Measurements from ENCODE around the gene FAM181A. TPM values are rescaled to one million over a fixed set of nuclear protein-coding genes. Genes with fewer than 3 reads are reported as not detected.

The FAM181A gene
- total RNA-seq, 1 donor from 2014 or later, result not detected

DNA sequence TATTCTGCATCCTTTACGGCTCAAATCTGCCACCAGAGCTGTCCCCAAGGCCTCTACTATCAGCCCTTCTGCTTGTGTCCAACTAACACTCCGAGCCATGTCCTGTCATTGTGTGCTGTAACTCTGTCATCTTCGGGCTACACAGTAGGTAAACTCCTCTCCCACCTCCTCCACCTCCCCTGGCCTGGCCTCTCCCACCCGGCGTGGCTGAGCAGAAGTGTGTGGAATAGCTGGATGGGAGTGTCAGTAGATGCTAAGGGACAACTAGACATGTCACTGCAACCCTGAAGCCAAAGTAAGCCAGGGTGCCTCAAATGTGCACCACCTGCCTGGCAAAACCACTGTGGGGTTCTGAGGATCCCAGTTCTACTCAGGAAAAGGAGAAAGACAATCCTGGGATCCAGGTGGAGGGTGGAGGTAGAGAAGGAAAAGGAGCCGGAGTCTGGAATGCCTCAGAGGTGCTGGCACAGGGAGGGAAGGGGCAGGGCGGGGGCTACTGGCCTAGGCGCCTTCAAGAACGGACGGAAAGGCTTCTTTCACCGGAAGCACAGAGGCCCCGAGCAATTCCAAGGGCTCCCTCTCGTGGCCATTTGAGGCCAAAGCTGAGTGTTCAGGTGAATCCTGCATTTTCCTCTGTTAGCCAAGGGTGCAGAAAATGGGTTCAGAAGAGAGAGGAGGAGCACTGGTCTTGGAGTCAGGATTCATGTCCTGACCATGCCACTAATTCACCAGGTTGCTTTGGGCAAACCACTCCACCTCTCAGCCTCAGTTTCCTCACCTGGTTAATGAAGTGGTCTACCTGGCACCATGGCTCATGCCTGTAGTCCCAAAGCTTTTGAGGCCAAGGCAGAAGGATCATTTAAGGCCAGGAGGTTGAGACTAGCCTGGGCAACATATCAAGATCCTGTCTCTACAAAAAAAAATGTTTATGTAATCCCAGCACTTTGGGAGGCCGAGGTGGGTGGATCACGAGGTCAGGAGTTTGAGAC is 20.5 kb upstream of the FAM181A start:
- H3K4me1 ChIP-seq, result no peaks in the 10 kb centered on the region
- H3K4me2 ChIP-seq, result no peak overlapping the region

GRCh38 chr14:93909429-93910128 is 17.6 kb upstream of the FAM181A start:
- no peaks in the 10 kb centered on the region for H3K79me2 ChIP-seq (ENCODE audit: low read depth)
- H3K9ac ChIP-seq, result no peak overlapping the region
- no peaks in the 10 kb centered on the region for H4K20me1 ChIP-seq (ENCODE audit: low read depth)
- no peak overlapping the region for H3K4me3 ChIP-seq
- peaks cover 11% of the 10 kb centered on the region for H3K27me3 Mint-ChIP-seq (ENCODE audit: insufficient read depth, low read depth)
- no peaks in the 10 kb centered on the region for H3K36me3 Mint-ChIP-seq
- no peak overlapping the region for H3K27ac ChIP-seq
- TF ChIP-seq EZH2 (IDR thresholded peaks at IDR 0.05), result no peak
- TF ChIP-seq, protein P1, sequence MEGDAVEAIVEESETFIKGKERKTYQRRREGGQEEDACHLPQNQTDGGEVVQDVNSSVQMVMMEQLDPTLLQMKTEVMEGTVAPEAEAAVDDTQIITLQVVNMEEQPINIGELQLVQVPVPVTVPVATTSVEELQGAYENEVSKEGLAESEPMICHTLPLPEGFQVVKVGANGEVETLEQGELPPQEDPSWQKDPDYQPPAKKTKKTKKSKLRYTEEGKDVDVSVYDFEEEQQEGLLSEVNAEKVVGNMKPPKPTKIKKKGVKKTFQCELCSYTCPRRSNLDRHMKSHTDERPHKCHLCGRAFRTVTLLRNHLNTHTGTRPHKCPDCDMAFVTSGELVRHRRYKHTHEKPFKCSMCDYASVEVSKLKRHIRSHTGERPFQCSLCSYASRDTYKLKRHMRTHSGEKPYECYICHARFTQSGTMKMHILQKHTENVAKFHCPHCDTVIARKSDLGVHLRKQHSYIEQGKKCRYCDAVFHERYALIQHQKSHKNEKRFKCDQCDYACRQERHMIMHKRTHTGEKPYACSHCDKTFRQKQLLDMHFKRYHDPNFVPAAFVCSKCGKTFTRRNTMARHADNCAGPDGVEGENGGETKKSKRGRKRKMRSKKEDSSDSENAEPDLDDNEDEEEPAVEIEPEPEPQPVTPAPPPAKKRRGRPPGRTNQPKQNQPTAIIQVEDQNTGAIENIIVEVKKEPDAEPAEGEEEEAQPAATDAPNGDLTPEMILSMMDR (IDR thresholded peaks at IDR 0.05), result no peak
- TF ChIP-seq EZH2phosphoT487 (IDR thresholded peaks at IDR 0.05), result no peak
- no peak overlapping the region for H2AFZ ChIP-seq (replicated peaks)
- no peaks in the 10 kb centered on the region for H3K36me3 ChIP-seq
- DNase-seq (ENCODE audit: low spot score), result no peak
- H3F3A ChIP-seq (ENCODE audit: low read depth), result no peaks in the 10 kb centered on the region
- H3K4me2 ChIP-seq, result no peak overlapping the region
- H3K4me3 Mint-ChIP-seq, result no peak overlapping the region
- H3K4me1 ChIP-seq, result no peaks in the 10 kb centered on the region
- H3K27ac Mint-ChIP-seq, result peak overlapping the region; percentile 51
- H3K9me3 Mint-ChIP-seq, result peaks cover 5% of the 10 kb centered on the region
- H3K27me3 ChIP-seq, result no peaks in the 10 kb centered on the region
- H3K9me3 ChIP-seq (ENCODE audit: low read depth), result no peaks in the 10 kb centered on the region
- peaks cover 5% of the 10 kb centered on the region for H3K4me1 Mint-ChIP-seq

More for the DNA sequence above, 20.5 kb upstream of the FAM181A start:
- Histone ChIP-seq H3F3A (ENCODE audit: low read depth) (no peaks in the 10 kb centered on the region), H3K79me2 (ENCODE audit: low read depth) (no peaks in the 10 kb centered on the region), H4K20me1 (ENCODE audit: low read depth) (no peaks in the 10 kb centered on the region), H3K36me3 (no peaks in the 10 kb centered on the region), H3K9me3 (ENCODE audit: low read depth) (no peaks in the 10 kb centered on the region), H3K27ac (no peak overlapping the region), H3K4me3 (no peak overlapping the region), H3K27me3 (no peaks in the 10 kb centered on the region), H2AFZ (replicated peaks) (peak overlapping the region; percentile 30), H3K9ac (no peak overlapping the region)
- TF ChIP-seq, protein P1 (IDR thresholded peaks at IDR 0.05), result peak; percentile 85
- no peak for TF ChIP-seq EZH2 (IDR thresholded peaks at IDR 0.05)
- no peak for TF ChIP-seq EZH2phosphoT487 (IDR thresholded peaks at IDR 0.05)
- Mint-ChIP-seq H3K4me1 (peaks cover 8% of the 10 kb centered on the region), H3K36me3 (no peaks in the 10 kb centered on the region), H3K4me3 (no peak overlapping the region), H3K27me3 (ENCODE audit: insufficient read depth, low read depth) (peaks cover 11% of the 10 kb centered on the region), H3K9me3 (peaks cover 3% of the 10 kb centered on the region), H3K27ac (peak overlapping the region; percentile 63)
- peak; percentile 78 for DNase-seq (ENCODE audit: low spot score)

- H3K9me3 ChIP-seq (ENCODE audit: low read depth), result no peaks in the 10 kb centered on the region
- H3K4me3 ChIP-seq, result no peak overlapping the region
- H3K9ac ChIP-seq, result no peak overlapping the region
- Mint-ChIP-seq H3K36me3 (no peaks in the 10 kb centered on the region), H3K27ac (no peak overlapping the region), H3K27me3 (ENCODE audit: insufficient read depth, low read depth) (peaks cover 11% of the 10 kb centered on the region), H3K4me3 (no peak overlapping the region), H3K9me3 (peaks cover 5% of the 10 kb centered on the region), H3K4me1 (no peaks in the 10 kb centered on the region)
- no peak overlapping the region for H3K4me2 ChIP-seq
- no peaks in the 10 kb centered on the region for H4K20me1 ChIP-seq (ENCODE audit: low read depth)
- TF ChIP-seq, protein P1 (IDR thresholded peaks at IDR 0.05), result no peak
- TF ChIP-seq EZH2 (IDR thresholded peaks at IDR 0.05) (no peak), EZH2phosphoT487 (IDR thresholded peaks at IDR 0.05) (no peak)
- no peak overlapping the region for H3K27ac ChIP-seq
- H3K27me3 ChIP-seq, result no peaks in the 10 kb centered on the region
- no peak for DNase-seq (ENCODE audit: low spot score)
- no peaks in the 10 kb centered on the region for H3K36me3 ChIP-seq
- no peaks in the 10 kb centered on the region for H3K4me1 ChIP-seq
- H2AFZ ChIP-seq (replicated peaks), result no peak overlapping the region
- H3F3A ChIP-seq (ENCODE audit: low read depth), result no peaks in the 10 kb centered on the region
- no peaks in the 10 kb centered on the region for H3K79me2 ChIP-seq (ENCODE audit: low read depth)
Observed at GRCh38 chr14:93911975-93912615, 15.0 kb upstream of the FAM181A start.
